SK-N-SH (cell line): ENCODE results near the gene HELB.

Source experiments
- CTCF ChIP-seq: fragments of 200-600 bp; sonication (generic); IDR thresholded peaks from 2 replicates; pipeline ENCODE4 v1.6.1; 2017; ENCODE audit warnings: antibody characterized with exemption, mild to moderate bottlenecking, moderate library complexity
- EP300 ChIP-seq, 2 experiments: IDR thresholded peaks; 2 replicates each; pipeline versions ENCODE4 v1.4.0 to v1.6.1; 2012; ENCODE audit warnings: borderline replicate concordance in 1 of 2, low read depth in 1 of 2, low read length in 1 of 2
- IRF3 ChIP-seq: fragments of 150-350 bp; IDR thresholded peaks from 2 replicates; pipeline ENCODE4 v1.6.1; 2016; ENCODE audit warnings: mild to moderate bottlenecking, low read depth, low read length
- MAX ChIP-seq: IDR thresholded peaks from 2 replicates; pipeline ENCODE4 v1.4.0; 2012; ENCODE audit warnings: low read depth
- NRF1 ChIP-seq: IDR thresholded peaks from 2 replicates; pipeline ENCODE4 v1.6.1; 2012; ENCODE audit warnings: low read depth, mild to moderate bottlenecking, low read length
- RAD21 ChIP-seq: IDR thresholded peaks from 2 replicates; pipeline ENCODE4 v1.6.1; 2012; ENCODE audit warnings: mild to moderate bottlenecking, low read length
- RCOR1 ChIP-seq: fragments of 150-350 bp; IDR thresholded peaks from 2 replicates; pipeline ENCODE4 v1.6.1; 2017; ENCODE audit warnings: antibody characterized with exemption, low read length
- REST ChIP-seq: IDR thresholded peaks from 2 replicates; pipeline ENCODE4 v1.6.1; 2012; ENCODE audit warnings: mild to moderate bottlenecking, low read depth, low read length, moderate library complexity
- TAF1 ChIP-seq: IDR thresholded peaks from 2 replicates; pipeline ENCODE4 v1.6.1; 2012; ENCODE audit warnings: low read depth, mild to moderate bottlenecking, low read length, moderate library complexity, borderline replicate concordance

GRCh38 chr12:66341126-66341525 is 38.8 kb downstream of the HELB start:
- TF ChIP-seq MAX (no peak), CTCF (no peak), IRF3 (no peak), TAF1 (no peak), EP300 (IDR thresholded peaks at IDR 0.05; ENCODE audit: borderline replicate concordance in 1 of 2, low read depth in 1 of 2, low read length in 1 of 2) (no peak), REST (no peak), RAD21 (no peak), RCOR1 (no peak), NRF1 (no peak)
